Measurements from ENCODE around the gene MAN2A2. TPM values are rescaled to one million over a fixed set of nuclear protein-coding genes. Genes with fewer than 3 reads are reported as not detected.
A peak's percentile ranks its signal among the peaks of the same experiment; 100 is the strongest.
"Not testable (repeated sequence)": the region's sequence is repeated elsewhere in the genome, so short reads cannot be mapped to it uniquely, and the experiment has no call there.

MAN2A2 gene
- total and polyA plus RNA-seq, 9 of the 15 experiments (the other 6 are each of a cell fraction or from before 2014, with no cell fraction given), result 7.3 to 151 (median 43.4) TPM

GRCh38 chr15:90874986-90875385 lies 28.1 kb upstream of the MAN2A2 start:
- Histone ChIP-seq H4K20me1 (replicated peaks; ENCODE audit: control insufficient read depth, insufficient read depth, low read length) (peaks cover 12% of the 10 kb centered on the region; the same call in 1 of the 2 replicates), H3K36me3 (ENCODE audit: control insufficient read depth, insufficient read depth, low read length) (peaks cover 69% of the 10 kb centered on the region), H3K4me1 (replicated peaks in 1 of 2; ENCODE audit: control insufficient read depth in 2 of 2, insufficient read depth in 2 of 2, low read length in 2 of 2) (peaks cover 26 to 59% of the 10 kb centered on the region in 2 experiments), H3K79me2 (ENCODE audit: control insufficient read depth, insufficient read depth, low read length) (peaks cover 65% of the 10 kb centered on the region)
- POLR2A ChIA-PET; H3K9me1 ChIP-seq (ENCODE audit: control insufficient read depth, insufficient read depth, low read length); H3K9ac ChIP-seq (ENCODE audit: insufficient read depth in 1 of 2, low read depth in 2 of 2, low read length in 2 of 2); in situ Hi-C loops (cut with MboI); CTCF ChIA-PET (ENCODE audit: low intra/inter-chr PET ratio); FAIRE-seq; DNase-seq (ENCODE audit: extremely low read depth in 1 of 4, low spot score in 3 of 4); H3K9me3 ChIP-seq (replicated peaks; ENCODE audit: control insufficient read depth, insufficient read depth, low read depth, low read length); H3K4me2 ChIP-seq (ENCODE audit: insufficient read depth, low read length); BruUV-seq (replicated peaks); H3K27me3 ChIP-seq (ENCODE audit: control insufficient read depth in 2 of 2, insufficient read depth in 2 of 2, low read length in 2 of 2); H3K4me3 ChIP-seq; H3K27ac ChIP-seq (ENCODE audit: extremely low read depth, low read depth, low read length); H2AFZ ChIP-seq (ENCODE audit: low read depth, low read length); ATAC-seq: not testable (repeated sequence)
- TF ChIP-seq ZBTB33 (CRISPR knock-in tag; IDR thresholded peaks at IDR 0.05) (peak; percentile 53; the same call in 1 of the 2 replicates), TAF1 (IDR thresholded peaks at IDR 0.05; ENCODE audit: control insufficient read depth, extremely low read depth, insufficient read depth, low read length, severe bottlenecking) (peak; percentile 3)
- WGBS (ENCODE audit: insufficient coverage, low coverage, missing lambda C conversion rate), result 96% methylated on average over 8 of the region's 9 CpGs
- intact Hi-C loops (cut with micrococcal nuclease), result loop anchor here (5.0 kb wide), 3 partner anchors 53 to 223 kb away; partner anchors contain the start of gene BLM

GRCh38 chr15:90875549-90875981 lies 27.5 kb upstream of the MAN2A2 start:
- Histone ChIP-seq H3K79me2 (ENCODE audit: control insufficient read depth, insufficient read depth, low read length) (peaks cover 59% of the 10 kb centered on the region), H2AFZ (ENCODE audit: low read depth, low read length) (no peak overlapping the region), H3K9me1 (ENCODE audit: control insufficient read depth, insufficient read depth, low read length) (no peaks in the 10 kb centered on the region), H3K4me2 (ENCODE audit: insufficient read depth, low read length) (no peak overlapping the region), H3K4me3 (no peak overlapping the region), H3K27ac (ENCODE audit: extremely low read depth, low read depth, low read length) (no peak overlapping the region), H3K36me3 (ENCODE audit: control insufficient read depth, insufficient read depth, low read length) (peaks cover 75% of the 10 kb centered on the region), H3K9ac (ENCODE audit: insufficient read depth in 1 of 2, low read depth in 2 of 2, low read length in 2 of 2) (peak overlapping the region in 1 of 2 experiments; percentile 43; a peak in 1 of 4 replicates), H3K27me3 (ENCODE audit: control insufficient read depth in 2 of 2, insufficient read depth in 2 of 2, low read length in 2 of 2) (no peaks in the 10 kb centered on the region), H4K20me1 (replicated peaks; ENCODE audit: control insufficient read depth, insufficient read depth, low read length) (peaks cover 12% of the 10 kb centered on the region; the same call in 1 of the 2 replicates), H3K9me3 (replicated peaks; ENCODE audit: control insufficient read depth, insufficient read depth, low read depth, low read length) (no peaks in the 10 kb centered on the region), H3K4me1 (replicated peaks in 1 of 2; ENCODE audit: control insufficient read depth in 2 of 2, insufficient read depth in 2 of 2, low read length in 2 of 2) (peaks cover 20 to 61% of the 10 kb centered on the region in 2 experiments)
- ATAC-seq (no peak), DNase-seq (ENCODE audit: extremely low read depth in 1 of 4, low spot score in 3 of 4) (no peak), FAIRE-seq (no peak)
- WGBS (ENCODE audit: insufficient coverage, low coverage, missing lambda C conversion rate), result 98% methylated on average over 11 of the region's 12 CpGs
- in situ Hi-C loops (cut with MboI) (no loop called here), intact Hi-C loops (cut with micrococcal nuclease) (no loop called here)
- BruUV-seq (replicated peaks), result no TSS peak
- ChIA-PET CTCF (ENCODE audit: low intra/inter-chr PET ratio) (no interaction called here), POLR2A (interaction anchor here (1.0 kb wide), 1 partner anchor 38 kb away, joined by 3 read pairs; no protein-coding TSS in a partner anchor)
- TF ChIP-seq RBFOX2 (IDR thresholded peaks at IDR 0.05; ENCODE audit: low read depth, low read length) (peak; percentile 45; the same call in 1 of the 2 replicates), ZC3H4 (CRISPR knock-in tag; IDR thresholded peaks at IDR 0.05; ENCODE audit: borderline replicate concordance) (peak; percentile 55; the same call in 1 of the 2 replicates), TGIF2 (CRISPR knock-in tag; IDR thresholded peaks at IDR 0.05) (no peak), STAG1 (CRISPR knock-in tag; IDR thresholded peaks at IDR 0.05; ENCODE audit: borderline replicate concordance) (peak; percentile 18; the same call in 1 of the 2 replicates)
